Dermis microvascular lymphatic vessel endothelial cell (primary cell): Measurements from ENCODE around the gene POLD4. TPM values are rescaled to one million over a fixed set of nuclear protein-coding genes. Genes with fewer than 3 reads are reported as not detected.
A peak's percentile ranks its signal among the peaks of the same experiment; 100 is the strongest.

Experiments
- DNase-seq, 2 donors: peaks; one replicate each; pipeline versions ENCODE4 v3.0.0 to v3.0.0-alpha.2; 2010; ENCODE audit warnings: low read depth in 2 of 2
- total RNA-seq: library from RNA; depleted of rRNA; stranded (reverse); fragments of >200 nt; gene quantifications from 2 replicates; pipeline ENCODE4 v1.2.1, GENCODE V29; 2014

POLD4 gene
- total RNA-seq, 1 donor from 2014 or later = 26.2 TPM

DNA sequence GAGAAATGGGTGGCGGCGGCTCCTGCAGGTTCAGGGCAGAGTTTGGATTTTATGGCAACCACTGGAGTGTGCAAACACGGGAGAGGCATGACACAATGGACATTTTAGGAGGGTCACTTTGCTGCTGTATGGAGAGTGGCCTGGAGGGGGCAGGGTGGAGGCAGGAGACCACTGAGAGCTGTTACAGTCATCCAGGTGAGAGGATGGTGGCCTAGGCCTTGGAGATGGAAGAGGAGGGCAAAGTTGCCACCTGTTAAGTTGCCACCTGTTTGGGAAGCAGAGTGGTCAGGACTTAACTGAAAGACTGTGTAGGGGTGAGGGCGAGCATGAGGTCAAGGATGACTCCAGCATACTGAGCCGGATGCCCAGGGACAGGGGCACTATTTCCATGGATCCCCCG, 36.1 kb upstream of the POLD4 start:
- DNase-seq = peak; percentile 25 to 49

DNA sequence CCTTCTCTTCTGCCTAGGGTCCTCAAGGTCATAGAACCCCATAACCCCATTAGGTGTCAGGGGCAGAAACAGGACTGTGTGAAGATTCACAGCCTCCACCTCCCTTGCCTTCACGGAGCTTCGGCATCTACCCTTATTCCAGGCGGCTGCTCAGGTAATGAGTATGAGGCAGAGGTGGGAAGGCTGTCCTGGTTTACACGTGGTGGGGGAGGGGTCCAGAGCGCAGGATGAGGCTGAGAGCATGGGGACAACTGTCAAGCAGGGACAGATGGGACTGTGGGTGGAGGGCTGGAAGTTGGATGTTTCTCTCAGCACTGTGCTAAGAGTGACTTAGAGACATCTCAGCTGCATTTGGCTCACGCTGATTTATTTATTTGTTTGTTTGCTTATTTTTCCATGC, 34.2 kb upstream of the POLD4 start:
- no peak for DNase-seq

DNA sequence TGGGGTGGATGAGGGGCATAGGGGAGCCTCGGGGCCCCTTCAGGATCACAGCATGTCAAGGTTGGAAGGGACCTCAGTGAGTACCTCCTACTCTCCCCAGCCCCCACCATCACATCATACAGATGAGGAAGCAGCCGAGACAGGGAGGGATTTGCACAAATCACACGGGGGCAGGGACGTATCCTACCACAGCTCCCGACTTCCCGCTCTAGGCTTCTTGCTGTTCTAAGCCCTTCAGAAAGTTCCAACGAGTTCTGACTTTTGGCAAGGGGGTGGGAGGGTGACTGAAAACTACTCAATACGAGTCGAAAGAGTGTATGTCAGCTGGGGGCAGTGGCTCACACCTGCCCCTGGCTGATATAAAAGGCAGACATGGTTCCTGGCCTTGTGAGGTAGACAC, 33.7 kb upstream of the POLD4 start:
- no peak for DNase-seq

DNA sequence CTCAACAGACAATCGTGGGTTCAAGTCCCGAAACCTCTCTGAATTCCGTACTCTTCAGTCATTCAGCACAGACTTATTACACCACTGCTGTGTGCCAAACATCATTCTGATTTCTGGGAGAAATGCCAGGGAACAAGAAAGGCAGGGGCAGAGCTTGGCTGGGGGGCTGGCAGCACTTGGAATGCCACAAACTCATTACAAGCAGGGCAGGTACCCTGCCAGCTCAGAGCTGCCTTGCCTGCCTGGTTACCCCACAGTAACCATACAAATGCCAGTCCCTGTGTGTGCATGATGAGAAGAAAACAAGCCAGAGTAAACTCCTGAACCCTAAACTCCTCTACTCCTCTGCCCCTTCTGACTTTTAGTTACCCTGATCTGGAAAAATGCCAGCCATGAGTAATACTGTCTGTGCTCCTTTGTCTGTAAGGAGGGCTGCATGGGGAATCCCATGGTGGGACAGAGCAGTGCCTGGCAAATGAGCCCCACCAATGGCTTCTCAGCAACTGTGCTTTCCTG, 31.6 kb upstream of the POLD4 start:
- DNase-seq = peak in 1 of 2 donors; percentile 70

DNA sequence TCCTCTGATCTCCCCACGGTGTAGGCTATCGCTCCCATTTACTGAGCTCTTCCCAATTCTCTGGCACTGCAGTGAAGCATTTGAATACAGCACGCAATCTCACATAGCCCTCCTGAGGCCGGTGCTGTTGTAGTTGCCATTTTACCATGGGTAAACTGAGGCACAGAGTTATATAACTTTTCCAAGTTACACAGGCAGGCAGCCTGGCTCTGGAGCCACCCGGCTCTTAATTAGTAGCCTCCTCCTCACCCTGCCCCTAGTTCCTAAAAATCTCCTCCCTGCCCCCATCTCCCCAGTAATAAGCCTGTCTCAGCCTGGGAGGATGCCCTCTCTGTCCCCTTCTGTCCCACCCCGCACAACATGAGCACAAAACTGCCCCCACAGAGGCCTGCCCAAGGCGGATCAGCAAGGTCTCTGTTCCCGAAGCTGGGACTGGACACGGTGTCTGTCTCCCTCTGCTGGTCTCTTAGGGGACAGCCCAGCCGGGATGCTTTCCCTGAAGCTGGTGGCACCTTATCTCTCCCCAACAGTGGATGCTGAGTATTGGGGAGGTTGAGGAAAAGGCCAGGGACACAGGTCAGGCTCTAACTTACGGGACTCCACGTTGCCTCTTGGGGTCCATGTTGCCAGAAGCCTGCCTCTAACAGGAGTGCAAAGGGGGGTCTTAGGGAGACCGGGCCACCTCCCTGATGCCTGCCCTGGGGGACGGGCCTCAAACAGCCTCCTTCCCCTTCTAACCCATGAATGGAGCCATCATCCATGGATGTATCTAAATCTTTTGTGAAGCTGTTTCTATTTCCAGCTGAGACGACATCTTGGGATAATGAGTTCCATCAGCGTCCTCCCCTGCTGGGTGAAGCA, 29.2 kb upstream of the POLD4 start:
- peak; percentile 61 to 75 for DNase-seq

DNA sequence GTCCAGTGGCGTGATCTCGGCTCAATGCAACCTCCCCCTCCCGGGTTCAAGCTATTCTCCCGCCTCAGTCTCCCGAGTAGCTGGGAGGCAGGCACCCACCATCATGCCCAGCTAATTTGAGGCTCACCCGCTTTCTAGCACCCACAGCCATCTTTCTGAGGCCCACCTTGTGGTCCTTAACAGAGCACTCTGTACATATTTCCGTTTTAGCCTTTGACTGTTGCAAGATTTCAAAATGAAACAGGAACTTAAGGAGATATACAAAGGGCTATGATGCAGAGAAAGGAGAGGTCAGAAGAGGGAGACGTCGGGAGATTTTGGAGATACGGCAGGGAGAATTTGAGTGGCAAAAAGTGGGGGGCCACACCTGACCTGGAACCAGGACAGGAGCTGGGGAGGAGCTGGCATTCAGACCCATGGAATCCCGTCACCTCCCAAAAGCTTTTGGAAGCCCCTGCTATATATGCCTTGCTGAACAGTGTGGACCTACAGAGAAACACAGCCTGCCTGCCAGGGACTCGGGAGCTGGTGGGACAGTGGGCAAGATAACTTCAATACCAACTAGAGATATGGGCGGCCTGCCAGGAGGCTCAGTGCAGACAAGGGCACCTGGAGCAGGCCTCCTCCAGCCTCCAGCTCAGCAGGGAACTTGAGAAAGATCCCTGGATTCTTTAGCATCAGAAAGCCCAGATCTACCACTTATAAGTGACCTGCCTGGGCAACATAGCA, 28.1 kb upstream of the POLD4 start:
- no peak for DNase-seq

DNA sequence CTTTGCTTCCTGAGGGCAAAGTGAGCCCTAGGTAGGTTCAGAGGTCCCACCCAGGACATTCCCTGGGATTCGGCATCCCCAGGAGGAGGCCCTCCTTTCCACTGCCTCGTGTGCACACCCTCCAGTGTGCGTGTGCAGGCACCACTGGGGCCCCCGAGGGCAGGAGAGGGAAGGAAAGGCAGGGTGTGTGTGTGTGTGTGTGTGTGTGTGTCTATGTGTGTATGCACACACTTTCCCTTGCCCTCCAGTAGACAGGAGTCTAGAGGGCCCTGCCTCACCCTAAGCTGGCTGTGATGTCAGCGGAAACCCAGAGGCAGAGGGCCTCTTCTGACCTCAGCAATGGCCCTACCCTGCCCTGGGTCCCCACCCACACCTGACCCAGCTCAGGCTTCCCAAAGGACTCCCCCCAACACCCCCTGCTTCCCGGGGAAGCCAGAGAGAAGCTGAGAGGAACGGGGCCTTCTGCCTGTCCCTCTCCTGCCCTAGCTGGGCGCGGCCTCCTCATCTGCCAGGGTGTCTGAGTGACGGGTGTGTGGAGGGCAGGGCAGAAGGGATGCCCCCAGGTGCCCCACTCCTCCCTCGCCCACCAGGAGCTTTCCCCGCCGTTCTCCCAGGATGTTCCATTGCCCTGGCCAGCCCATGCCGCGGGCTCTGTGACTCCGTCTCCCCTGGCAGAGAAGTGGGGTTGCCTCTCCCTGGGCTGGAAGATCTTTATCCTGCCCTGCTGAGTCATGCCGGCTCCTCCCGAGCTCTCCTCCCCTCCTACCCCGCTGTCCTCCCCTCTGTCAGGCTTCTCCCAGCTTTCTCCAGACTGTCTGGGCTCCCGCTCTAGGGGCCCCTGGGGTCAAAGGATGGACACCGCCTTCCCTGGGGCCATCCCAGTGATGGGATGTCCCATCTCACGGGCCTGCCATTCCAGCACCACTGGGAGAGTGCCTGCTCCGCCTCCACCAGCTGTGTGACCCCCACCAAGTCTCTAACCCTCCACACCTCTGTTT, 26.0 kb upstream of the POLD4 start:
- no peak for DNase-seq

DNA sequence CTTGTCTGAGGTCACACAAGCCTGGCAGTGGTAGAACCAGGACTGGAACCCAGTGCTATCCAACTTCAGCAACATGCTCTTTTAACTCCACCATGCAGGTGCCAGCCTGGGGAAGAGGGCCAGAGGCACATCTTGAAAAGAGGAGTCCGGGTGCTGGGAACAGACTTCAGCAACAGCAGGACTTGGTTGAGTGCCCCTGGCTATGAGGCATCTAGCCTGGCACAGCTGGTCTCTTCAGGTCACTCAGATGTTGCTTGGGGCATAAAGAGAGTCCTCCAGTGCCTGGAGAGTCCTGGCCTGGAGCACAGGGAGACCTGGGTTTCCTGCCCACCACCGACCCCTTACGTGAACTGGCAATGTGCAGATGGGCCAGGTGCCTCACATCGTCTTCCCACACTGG, 25.2 kb upstream of the POLD4 start:
- no peak for DNase-seq

DNA sequence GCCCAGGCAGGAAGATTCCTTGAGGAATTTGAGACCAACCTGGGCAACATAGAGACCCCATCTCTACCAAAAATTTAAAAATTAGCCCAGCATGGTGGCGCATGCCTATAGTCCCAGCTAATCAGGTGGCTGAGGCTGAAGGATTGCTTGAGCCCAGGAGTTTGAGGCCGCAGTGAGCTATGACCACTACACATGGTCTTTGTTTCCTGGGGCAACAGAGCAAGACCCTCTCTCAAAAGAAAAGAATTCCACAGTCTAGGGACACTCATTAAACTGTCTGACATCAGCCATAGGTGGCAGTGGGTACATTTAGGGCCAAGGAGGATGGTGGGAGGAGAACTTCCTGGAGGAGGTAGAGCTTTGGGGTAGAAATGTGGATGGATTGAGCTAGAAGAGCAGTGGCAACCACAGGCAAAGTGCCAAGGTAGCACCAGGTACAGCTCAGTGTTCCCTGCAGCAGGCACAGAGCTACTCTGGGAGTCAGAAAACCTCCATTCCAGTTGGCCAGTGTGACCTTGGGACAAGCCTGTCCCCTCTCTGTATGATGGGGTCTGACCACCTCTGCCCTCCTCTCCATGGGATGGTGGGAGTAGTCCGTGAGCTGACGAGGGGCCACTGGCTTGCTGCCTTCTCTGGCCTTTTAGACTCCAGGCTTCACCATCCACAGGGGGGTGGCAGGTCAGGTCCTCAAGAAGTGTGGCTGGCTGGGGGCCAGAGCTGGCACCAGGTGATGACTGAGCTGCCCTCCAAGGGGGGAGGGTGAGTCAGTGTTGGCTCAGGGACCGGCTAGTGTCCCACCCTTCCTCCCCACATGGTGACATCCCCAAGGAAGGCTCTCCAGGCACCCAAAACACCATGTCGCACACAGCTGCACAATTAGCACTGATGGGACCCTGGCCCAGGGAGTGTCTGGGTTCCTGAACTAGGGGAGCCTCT, 23.8 kb upstream of the POLD4 start:
- DNase-seq = no peak

DNA sequence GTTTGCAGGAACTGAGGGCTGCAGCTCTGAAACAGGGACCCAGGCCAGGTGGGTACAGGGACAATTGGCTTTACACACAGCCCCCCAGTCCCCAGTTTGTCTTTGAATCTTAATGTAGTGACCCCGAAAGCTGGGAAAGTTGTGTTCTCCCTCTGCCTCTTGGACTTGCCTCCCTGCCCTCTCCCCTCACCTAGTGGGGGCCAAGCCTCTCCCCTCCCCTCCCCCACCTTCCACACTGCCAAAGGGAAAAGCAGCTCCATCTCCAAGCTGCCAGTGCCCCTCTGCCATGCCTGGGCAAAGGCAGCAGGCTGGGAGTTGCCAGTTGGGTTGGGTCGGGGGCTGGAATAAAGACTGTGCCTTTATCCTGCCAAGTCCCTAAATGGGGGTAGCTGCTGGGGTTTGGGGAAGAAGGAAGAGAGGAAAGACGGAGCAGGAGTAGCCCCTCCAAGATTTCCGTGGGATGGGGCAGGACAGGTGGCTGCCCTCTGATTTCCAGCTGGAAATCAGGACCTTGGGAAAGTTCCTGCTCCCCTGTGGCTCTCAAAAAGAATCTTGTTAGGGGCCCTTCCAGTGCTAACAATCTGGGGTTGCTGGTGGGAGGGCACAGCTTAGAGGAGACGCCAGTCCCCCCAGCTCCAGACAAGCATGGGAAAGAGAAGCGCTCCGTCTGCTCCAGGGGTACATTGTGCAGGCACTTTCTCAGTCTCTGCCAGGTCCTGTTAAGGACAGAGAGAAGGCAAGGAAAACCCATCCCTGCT, 22.9 kb upstream of the POLD4 start:
- DNase-seq = no peak

DNA sequence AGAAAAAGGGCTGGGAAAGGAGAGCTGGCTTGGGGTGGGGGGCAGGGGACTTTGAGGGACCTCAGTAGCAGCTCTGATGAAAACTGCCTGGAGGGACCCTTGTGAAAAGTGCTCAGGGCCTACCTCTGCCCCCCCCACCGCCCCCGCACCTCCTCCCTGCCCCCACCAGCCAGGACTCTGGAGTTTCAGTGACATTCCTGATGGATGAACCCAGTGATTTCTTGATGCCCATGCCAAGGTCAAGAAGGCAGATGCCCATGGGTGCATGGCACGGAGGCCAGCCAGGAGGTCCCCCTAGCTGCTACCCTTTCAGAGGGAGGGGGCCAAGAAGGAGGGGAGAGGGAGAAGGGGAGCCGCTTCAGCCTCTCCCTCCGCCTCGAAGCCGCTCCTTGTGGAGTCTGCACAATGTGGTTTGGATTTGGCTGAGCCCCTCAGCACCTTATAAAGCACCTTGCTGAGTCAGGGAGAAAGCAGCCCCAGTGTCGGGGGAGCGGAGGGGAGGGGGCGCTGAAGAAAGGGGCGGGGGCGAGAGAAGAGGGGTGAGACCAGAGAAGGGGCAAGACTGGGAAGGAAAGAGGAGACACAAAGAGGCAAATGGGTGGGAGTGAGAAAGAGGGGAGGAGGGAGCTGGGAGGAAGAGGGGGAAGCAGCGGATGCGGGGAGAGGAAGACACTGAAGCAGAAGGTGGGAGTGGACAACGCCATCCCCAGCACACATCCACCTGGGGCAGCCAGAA, 22.1 kb upstream of the POLD4 start:
- no peak for DNase-seq

DNA sequence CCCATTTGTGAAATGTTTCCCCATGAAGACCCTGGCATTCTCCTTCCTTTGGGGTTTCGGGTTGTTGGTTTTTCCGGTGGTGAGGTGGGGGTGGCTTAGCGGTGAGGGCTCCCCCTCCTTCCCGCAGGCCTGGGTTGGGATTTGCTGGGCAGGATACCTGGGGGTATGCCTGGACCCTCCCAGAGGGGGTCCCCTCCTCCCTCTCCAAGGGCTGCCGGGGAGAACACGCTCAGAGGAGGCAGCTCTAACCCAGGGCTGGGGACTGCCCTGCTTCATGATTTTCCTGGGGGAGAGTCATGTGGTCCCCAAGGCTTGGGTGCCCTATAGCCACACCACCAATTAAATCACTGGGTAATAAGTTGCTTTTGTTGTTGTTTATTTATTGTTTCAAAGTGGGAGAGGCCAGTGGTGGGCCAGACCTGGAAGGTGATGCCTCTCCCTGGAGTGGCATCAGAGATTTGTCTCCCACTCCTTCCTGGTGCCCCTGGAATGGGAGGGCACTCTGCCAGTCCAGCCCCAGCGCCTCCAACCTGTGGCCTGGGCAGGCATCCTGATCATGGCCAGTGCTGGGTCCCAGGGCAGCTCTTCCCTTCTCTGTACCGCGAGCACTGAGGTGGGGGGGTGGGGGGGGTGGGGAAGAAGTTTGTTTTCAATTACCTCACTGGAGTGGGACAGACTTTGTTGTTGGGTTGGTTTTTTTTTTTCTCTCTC, 21.4 kb upstream of the POLD4 start:
- no peak for DNase-seq

DNA sequence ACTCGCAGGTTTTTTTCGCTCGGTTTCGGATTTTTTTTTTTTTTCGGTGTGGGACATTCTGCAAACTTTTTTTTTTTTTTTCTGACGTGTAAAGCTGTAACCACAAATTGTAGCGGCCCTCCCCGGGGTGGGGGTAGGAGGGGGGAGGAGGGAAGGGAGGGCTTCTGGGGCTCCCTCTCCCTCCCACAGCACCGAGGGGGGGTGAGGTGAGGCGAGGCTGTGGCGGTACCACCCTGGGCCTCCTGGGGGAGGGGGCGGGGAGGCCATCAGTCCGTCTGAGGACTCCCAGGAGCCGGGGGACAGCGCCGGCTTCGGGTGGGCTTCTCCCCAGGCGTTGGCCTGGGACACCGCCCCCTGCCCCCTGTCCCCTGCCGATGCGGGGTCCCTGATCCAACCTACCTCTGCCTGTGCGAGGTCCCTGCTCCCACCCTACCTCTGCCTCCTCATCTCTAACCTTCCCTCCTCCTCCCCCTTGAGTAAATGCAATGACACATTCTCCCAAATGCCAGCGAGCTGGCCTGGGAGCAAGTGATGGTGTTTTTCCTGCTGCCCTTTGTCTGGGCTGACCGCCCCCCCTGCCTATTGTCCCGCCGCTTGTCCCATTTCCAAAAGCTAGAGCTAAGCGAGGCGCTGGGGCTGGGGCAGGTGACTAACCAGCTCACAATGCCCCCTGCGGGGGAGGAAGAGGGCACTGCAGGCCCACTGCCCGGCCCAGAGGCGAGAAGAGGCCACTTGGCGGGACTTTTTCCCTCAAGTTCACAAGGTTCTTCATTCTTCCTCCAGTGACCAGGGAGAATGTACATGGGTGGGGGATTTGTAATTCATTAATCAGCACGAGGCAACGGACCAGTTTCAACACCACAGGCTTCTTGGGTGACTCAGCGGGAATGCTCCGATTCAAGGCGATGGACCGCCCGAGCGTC, 20.6 kb upstream of the POLD4 start:
- DNase-seq = peak; percentile 78 to 90

DNA sequence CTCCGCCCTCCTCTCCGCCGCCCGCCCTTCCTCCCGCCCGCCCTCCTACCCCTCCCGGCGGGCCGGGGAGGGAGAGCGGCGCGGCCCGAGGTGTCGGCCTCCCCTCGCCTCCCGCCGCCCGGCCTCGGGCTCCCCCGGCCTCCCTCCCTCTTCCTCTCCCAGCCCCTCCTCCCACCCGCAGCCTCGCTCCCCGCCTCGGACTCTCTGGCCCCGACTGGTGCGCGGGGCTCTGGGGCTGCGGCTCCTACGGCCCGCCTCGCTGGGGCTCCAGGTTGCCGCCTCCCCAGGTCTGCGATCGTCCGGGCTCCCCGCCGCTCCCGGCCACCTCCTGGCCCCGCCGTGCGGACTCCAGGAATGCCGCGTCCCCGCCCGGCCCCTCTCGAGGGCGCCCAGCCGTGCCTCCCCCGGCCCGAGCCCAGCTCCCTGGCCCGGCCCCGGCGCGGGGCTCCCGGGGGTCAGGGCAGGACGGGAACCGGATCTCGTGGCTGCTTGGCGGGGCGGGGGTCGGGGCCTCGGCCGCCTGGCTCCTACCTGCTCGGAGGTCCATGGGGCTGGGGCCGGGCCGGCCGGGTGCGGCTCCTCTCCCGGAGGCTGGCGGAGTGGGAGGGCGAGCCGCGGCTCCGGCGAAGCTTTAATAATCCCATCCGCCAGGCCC, 19.8 kb upstream of the POLD4 start, which contains the start of gene CLCF1:
CLCF1 (minus strand) TSS at position 606 of the 655 bp plus-strand sequence; CDS start at position 547, 59 bp downstream.
- DNase-seq = peak in 1 of 2 donors; percentile 67

DNA sequence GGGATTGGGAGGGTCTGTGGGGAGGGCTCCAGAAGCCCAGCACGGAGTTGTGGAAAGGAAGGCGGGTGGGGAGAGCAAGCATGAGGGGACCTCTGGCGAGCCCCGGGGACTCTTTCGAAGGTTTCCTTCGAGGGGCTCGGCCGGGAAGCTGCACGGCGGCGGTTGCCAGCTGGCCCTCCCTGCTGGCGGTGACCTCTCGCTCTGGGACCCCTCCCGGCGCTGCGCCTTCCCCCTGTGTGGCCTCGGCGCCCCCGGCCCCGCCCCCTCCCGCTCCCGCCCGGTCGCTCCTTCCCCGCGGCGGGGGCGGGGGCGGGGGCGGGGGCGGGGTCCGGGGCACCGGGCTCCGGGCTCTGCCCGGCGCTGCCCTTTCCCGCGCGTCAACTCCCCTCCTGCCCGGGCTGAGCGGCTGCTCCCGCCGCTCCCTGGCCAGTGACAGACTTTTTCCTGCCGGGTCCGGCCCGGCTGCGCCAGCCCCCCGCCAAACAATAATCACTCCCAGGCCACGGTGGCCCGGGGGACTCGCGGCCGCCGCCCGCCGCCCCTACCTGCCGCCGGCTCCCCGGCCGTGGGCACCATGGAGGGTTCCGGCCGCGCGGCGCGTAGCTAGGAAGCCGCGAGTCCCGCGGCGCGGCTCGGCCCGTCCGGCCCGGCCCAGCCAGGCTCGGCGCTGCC, 19.1 kb upstream of the POLD4 start:
- DNase-seq = peak in 1 of 2 donors; percentile 19

DNA sequence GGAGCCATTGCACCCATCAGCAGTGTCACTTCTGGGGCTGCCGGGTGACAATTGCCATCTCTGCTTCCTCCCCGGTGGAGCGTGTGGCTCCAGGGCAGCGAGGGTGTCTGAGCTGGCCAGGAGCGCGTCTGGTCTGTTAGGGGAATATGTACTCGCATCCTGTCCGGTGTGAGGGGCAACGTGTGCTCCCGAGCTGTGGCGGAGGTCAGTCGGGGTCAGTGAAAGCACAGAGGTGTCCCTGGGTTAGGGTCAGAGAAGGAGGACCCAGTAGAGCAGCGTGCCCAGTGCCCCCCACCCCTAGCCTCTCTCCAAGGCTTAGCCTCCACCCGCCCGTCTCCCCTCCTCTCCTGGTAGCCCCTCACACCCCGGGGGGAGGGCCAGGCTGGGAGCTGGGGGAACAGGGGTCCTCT, 18.6 kb upstream of the POLD4 start:
- DNase-seq = no peak
